ENCODE measurements around the gene AATK. TPM values are rescaled to one million over a fixed set of nuclear protein-coding genes. Genes with fewer than 3 reads are reported as not detected.

The AATK gene
- total RNA-seq, 4 donors from 2014 or later: 0.51 to 5.9 (median 3.0) TPM

- no peak for TF ChIP-seq POLR2A (IDR thresholded peaks at IDR 0.05)
- TF ChIP-seq, protein P1, sequence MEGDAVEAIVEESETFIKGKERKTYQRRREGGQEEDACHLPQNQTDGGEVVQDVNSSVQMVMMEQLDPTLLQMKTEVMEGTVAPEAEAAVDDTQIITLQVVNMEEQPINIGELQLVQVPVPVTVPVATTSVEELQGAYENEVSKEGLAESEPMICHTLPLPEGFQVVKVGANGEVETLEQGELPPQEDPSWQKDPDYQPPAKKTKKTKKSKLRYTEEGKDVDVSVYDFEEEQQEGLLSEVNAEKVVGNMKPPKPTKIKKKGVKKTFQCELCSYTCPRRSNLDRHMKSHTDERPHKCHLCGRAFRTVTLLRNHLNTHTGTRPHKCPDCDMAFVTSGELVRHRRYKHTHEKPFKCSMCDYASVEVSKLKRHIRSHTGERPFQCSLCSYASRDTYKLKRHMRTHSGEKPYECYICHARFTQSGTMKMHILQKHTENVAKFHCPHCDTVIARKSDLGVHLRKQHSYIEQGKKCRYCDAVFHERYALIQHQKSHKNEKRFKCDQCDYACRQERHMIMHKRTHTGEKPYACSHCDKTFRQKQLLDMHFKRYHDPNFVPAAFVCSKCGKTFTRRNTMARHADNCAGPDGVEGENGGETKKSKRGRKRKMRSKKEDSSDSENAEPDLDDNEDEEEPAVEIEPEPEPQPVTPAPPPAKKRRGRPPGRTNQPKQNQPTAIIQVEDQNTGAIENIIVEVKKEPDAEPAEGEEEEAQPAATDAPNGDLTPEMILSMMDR (IDR thresholded peaks at IDR 0.05): no peak
- H3K27me3 ChIP-seq: no peaks in the 10 kb centered on the region
- H3K4me3 ChIP-seq: no peak overlapping the region
- no peak overlapping the region for H3K27ac ChIP-seq
- H3K4me1 ChIP-seq: peaks cover 0 to 15% of the 10 kb centered on the region in 2 donors
- no peaks in the 10 kb centered on the region for H3K9me3 ChIP-seq
- DNase-seq: no peak
- intact Hi-C loops (cut with DNase I; ENCODE audit: low total_unique reads): no loop called here
- H3K36me3 ChIP-seq: no peaks in the 10 kb centered on the region
Measured at GRCh38 chr17:81123052-81124048, 42.7 kb downstream of the AATK start.

GRCh38 chr17:81121841-81122733, 43.9 kb downstream of the AATK start:
- H3K27ac ChIP-seq: no peak overlapping the region
- TF ChIP-seq POLR2A (IDR thresholded peaks at IDR 0.05): no peak
- TF ChIP-seq, protein P1 (IDR thresholded peaks at IDR 0.05): no peak
- intact Hi-C loops (cut with DNase I; ENCODE audit: low total_unique reads): no loop called here
- H3K4me3 ChIP-seq: no peak overlapping the region
- H3K9me3 ChIP-seq: no peaks in the 10 kb centered on the region
- H3K36me3 ChIP-seq: no peaks in the 10 kb centered on the region
- H3K4me1 ChIP-seq: peaks cover 0 to 15% of the 10 kb centered on the region in 2 donors
- no peak for DNase-seq
- no peaks in the 10 kb centered on the region for H3K27me3 ChIP-seq

DNA sequence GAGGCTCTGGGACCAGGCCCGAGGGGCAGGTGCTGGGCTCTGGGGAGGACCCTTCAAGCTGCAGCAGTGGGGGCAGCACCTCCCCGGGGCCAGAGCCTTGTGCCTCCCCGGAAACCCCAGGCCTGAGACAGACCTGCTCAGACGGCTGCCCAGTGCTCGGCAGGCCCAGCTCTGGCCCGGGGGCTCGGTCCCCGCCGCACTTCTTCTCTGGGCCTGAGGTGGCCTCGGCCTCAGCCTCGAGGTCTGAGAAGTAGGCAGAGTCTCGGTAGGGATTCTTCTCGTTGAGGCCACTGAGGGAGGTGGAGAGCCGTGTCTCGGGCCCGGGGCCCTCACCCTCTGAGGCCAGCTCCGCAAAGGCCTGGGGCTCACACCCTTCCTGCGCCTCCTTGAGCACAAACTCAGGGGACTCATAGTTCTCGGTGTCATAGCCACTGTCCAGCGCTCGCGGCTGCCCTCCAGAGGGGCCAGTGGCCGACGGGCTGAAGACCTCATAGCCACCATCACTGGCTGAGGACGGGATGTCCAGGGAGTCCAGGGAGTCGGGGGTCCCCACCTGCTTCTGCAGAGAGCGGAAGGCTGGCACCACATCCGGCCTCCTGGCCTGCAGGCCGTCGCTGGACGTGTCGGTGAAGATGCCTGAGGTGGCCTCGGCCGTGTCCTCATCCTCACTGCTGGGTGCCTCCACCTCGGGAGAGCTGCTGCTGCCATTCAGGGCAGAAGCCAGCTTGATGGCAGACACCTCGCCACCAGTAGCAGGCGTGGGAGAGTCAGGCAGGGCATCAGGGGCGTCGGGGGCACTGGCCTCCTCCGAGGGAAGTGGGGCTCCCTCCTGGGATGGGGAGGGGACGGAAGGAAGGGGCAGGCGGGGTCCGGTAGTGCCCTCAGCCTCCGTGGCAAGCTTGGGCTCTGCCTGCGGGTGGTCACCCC, 45.1 kb downstream of the AATK start:
- H3K27ac ChIP-seq: no peak overlapping the region
- no peak for TF ChIP-seq POLR2A (IDR thresholded peaks at IDR 0.05)
- TF ChIP-seq, protein P1 (IDR thresholded peaks at IDR 0.05): no peak
- no peak overlapping the region for H3K4me3 ChIP-seq
- H3K9me3 ChIP-seq: no peaks in the 10 kb centered on the region
- no peak for DNase-seq
- H3K36me3 ChIP-seq: no peaks in the 10 kb centered on the region
- peaks cover 0 to 15% of the 10 kb centered on the region in 2 donors for H3K4me1 ChIP-seq
- intact Hi-C loops (cut with DNase I; ENCODE audit: low total_unique reads): no loop called here
- H3K27me3 ChIP-seq: no peaks in the 10 kb centered on the region

GRCh38 chr17:81120149-81120484, 45.9 kb downstream of the AATK start:
- H3K4me3 ChIP-seq: no peak overlapping the region

More at GRCh38 chr17:81120149-81120484, 45.9 kb downstream of the AATK start:
- no peak for TF ChIP-seq POLR2A (IDR thresholded peaks at IDR 0.05)
- TF ChIP-seq, protein P1 (IDR thresholded peaks at IDR 0.05): no peak
- DNase-seq: no peak
- intact Hi-C loops (cut with DNase I; ENCODE audit: low total_unique reads): no loop called here
- no peak overlapping the region for H3K27ac ChIP-seq
- no peaks in the 10 kb centered on the region for H3K9me3 ChIP-seq
- H3K27me3 ChIP-seq: no peaks in the 10 kb centered on the region
- H3K36me3 ChIP-seq: no peaks in the 10 kb centered on the region
- peaks cover 0 to 15% of the 10 kb centered on the region in 2 donors for H3K4me1 ChIP-seq
